ENCODE results near the gene NUCKS1. TPM values are rescaled to one million over a fixed set of nuclear protein-coding genes. Genes with fewer than 3 reads are reported as not detected.

Gene NUCKS1
- total and polyA plus RNA-seq, 2 experiments from 2014 or later, result 69.9 to 122 TPM

GRCh38 chr1:205706601-205707502, 43.1 kb downstream of the NUCKS1 start:
- H3K27ac ChIP-seq, result no peak overlapping the region
- no peaks in the 10 kb centered on the region for H3K27me3 ChIP-seq (replicated peaks; ENCODE audit: insufficient read depth)
- no peaks in the 10 kb centered on the region for H3K79me2 ChIP-seq (ENCODE audit: insufficient read depth)
- H3K9me3 ChIP-seq (ENCODE audit: low read depth), result no peaks in the 10 kb centered on the region
- H3K9me2 ChIP-seq (ENCODE audit: insufficient read depth), result no peaks in the 10 kb centered on the region
- 87 to 89% methylated on average over 6 of the region's 6 CpGs for WGBS, 2 experiments (ENCODE audit: low coverage in 1 of 2, low lambda C conversion rate in 2 of 2, missing lambda C conversion rate in 2 of 2)
- 0 out of 2 replicates have a peak, but pooled peaks cover 7% of the 10 kb centered on the region for H3K4me1 ChIP-seq (ENCODE audit: insufficient read depth)
- no peak overlapping the region for H3K4me2 ChIP-seq (ENCODE audit: unreplicated experiment)
- TF ChIP-seq EZH2 (IDR thresholded peaks at IDR 0.05; ENCODE audit: insufficient read depth, poor library complexity, severe bottlenecking) (no peak), EZH2phosphoT487 (IDR thresholded peaks at IDR 0.05; ENCODE audit: insufficient read depth, low read depth) (no peak)
- no peak for DNase-seq
- H2AFZ ChIP-seq, result no peak overlapping the region
- H3F3A ChIP-seq (ENCODE audit: insufficient read depth), result peaks cover 14% of the 10 kb centered on the region
- no peaks in the 10 kb centered on the region for H4K20me1 ChIP-seq (ENCODE audit: insufficient read depth)
- in situ Hi-C loops (cut with MboI), result no loop called here
- H3K9ac ChIP-seq, result no peak overlapping the region
- no peak overlapping the region for H3K4me3 ChIP-seq
- peaks cover 14% of the 10 kb centered on the region for H3K36me3 ChIP-seq (ENCODE audit: low read depth)

GRCh38 chr1:205704903-205705302, 45.1 kb downstream of the NUCKS1 start:
- Histone ChIP-seq H3K27me3 (replicated peaks; ENCODE audit: insufficient read depth) (no peaks in the 10 kb centered on the region), H3K4me3 (no peak overlapping the region), H3K36me3 (ENCODE audit: low read depth) (peaks cover 3% of the 10 kb centered on the region), H3K9me3 (ENCODE audit: low read depth) (no peaks in the 10 kb centered on the region), H3K9ac (no peak overlapping the region), H4K20me1 (ENCODE audit: insufficient read depth) (no peaks in the 10 kb centered on the region), H3F3A (ENCODE audit: insufficient read depth) (0 out of 2 replicates have a peak, but pooled peaks cover 3% of the 10 kb centered on the region), H3K79me2 (ENCODE audit: insufficient read depth) (no peaks in the 10 kb centered on the region), H3K27ac (no peak overlapping the region), H3K9me2 (ENCODE audit: insufficient read depth) (no peaks in the 10 kb centered on the region), H2AFZ (no peak overlapping the region), H3K4me1 (ENCODE audit: insufficient read depth) (0 out of 2 replicates have a peak, but pooled peaks cover 9% of the 10 kb centered on the region), H3K4me2 (ENCODE audit: unreplicated experiment) (no peak overlapping the region)
- no peak for TF ChIP-seq EZH2 (IDR thresholded peaks at IDR 0.05; ENCODE audit: insufficient read depth, poor library complexity, severe bottlenecking)
- TF ChIP-seq EZH2phosphoT487 (IDR thresholded peaks at IDR 0.05; ENCODE audit: insufficient read depth, low read depth), result no peak
- in situ Hi-C loops (cut with MboI), result no loop called here
- no peak for DNase-seq
- WGBS, 2 experiments (ENCODE audit: low coverage in 1 of 2, low lambda C conversion rate in 2 of 2, missing lambda C conversion rate in 2 of 2), result 80 to 86% methylated on average over 2 of the region's 2 CpGs

- Histone ChIP-seq H3K27me3 (replicated peaks; ENCODE audit: insufficient read depth) (no peaks in the 10 kb centered on the region), H3K4me2 (ENCODE audit: unreplicated experiment) (no peak overlapping the region), H3K9me2 (ENCODE audit: insufficient read depth) (no peaks in the 10 kb centered on the region), H3K4me1 (ENCODE audit: insufficient read depth) (0 out of 2 replicates have a peak, but pooled peaks cover 2% of the 10 kb centered on the region), H3K9me3 (ENCODE audit: low read depth) (no peaks in the 10 kb centered on the region), H3K9ac (no peak overlapping the region), H4K20me1 (ENCODE audit: insufficient read depth) (no peaks in the 10 kb centered on the region), H3K27ac (no peak overlapping the region), H3K36me3 (ENCODE audit: low read depth) (no peaks in the 10 kb centered on the region; the same call in 1 of the 2 replicates), H3K4me3 (no peak overlapping the region), H2AFZ (no peak overlapping the region), H3K79me2 (ENCODE audit: insufficient read depth) (no peaks in the 10 kb centered on the region), H3F3A (ENCODE audit: insufficient read depth) (no peaks in the 10 kb centered on the region)
- no peak for DNase-seq
- TF ChIP-seq EZH2phosphoT487 (IDR thresholded peaks at IDR 0.05; ENCODE audit: insufficient read depth, low read depth) (no peak), EZH2 (IDR thresholded peaks at IDR 0.05; ENCODE audit: insufficient read depth, poor library complexity, severe bottlenecking) (no peak)
- 97 to 100% methylated on average over 1 of the region's 1 CpG for WGBS, 2 experiments (ENCODE audit: low coverage in 1 of 2, low lambda C conversion rate in 2 of 2, missing lambda C conversion rate in 2 of 2)
- in situ Hi-C loops (cut with MboI), result no loop called here
These were observed 46.9 kb downstream of the NUCKS1 start for GRCh38 chr1:205703072-205703471.

- Histone ChIP-seq H3K36me3 (ENCODE audit: low read depth) (no peaks in the 10 kb centered on the region; the same call in 1 of the 2 replicates), H3K27me3 (replicated peaks; ENCODE audit: insufficient read depth) (no peaks in the 10 kb centered on the region), H3K79me2 (ENCODE audit: insufficient read depth) (no peaks in the 10 kb centered on the region), H2AFZ (no peak overlapping the region), H4K20me1 (ENCODE audit: insufficient read depth) (no peaks in the 10 kb centered on the region), H3K4me2 (ENCODE audit: unreplicated experiment) (no peak overlapping the region), H3K27ac (no peak overlapping the region), H3K9ac (no peak overlapping the region), H3F3A (ENCODE audit: insufficient read depth) (no peaks in the 10 kb centered on the region), H3K4me3 (no peak overlapping the region), H3K9me3 (ENCODE audit: low read depth) (no peaks in the 10 kb centered on the region), H3K9me2 (ENCODE audit: insufficient read depth) (no peaks in the 10 kb centered on the region), H3K4me1 (ENCODE audit: insufficient read depth) (0 out of 2 replicates have a peak, but pooled peaks cover 2% of the 10 kb centered on the region)
- TF ChIP-seq EZH2phosphoT487 (IDR thresholded peaks at IDR 0.05; ENCODE audit: insufficient read depth, low read depth) (no peak), EZH2 (IDR thresholded peaks at IDR 0.05; ENCODE audit: insufficient read depth, poor library complexity, severe bottlenecking) (no peak)
- WGBS, 2 experiments (ENCODE audit: low coverage in 1 of 2, low lambda C conversion rate in 2 of 2, missing lambda C conversion rate in 2 of 2), result 82 to 84% methylated on average over 4 of the region's 4 CpGs
- in situ Hi-C loops (cut with MboI), result no loop called here
- DNase-seq, result no peak
These were observed 48.1 kb downstream of the NUCKS1 start for GRCh38 chr1:205701891-205702290.
